GM19035 (cell line): Measurements from ENCODE around the gene FAM149A.
A peak's percentile ranks its signal among the peaks of the same experiment; 100 is the strongest.

ENCODE experiments used
- ATAC-seq: cut with Tn5 transposase; IDR thresholded peaks from one replicate; pipeline ENCODE4 v1.9.1; 2021; ENCODE audit not compliant: unreplicated experiment

FAM149A gene

GRCh38 chr4:186151499-186151898 lies 47.0 kb downstream of the FAM149A start:
- peak; percentile 40 for ATAC-seq

- ATAC-seq = no peak
These were observed 53.7 kb downstream of the FAM149A start for GRCh38 chr4:186158021-186158813.

- ATAC-seq = no peak
These were observed 54.5 kb downstream of the FAM149A start for GRCh38 chr4:186158966-186159365.

GRCh38 chr4:186159613-186160012 lies 55.1 kb downstream of the FAM149A start:
- no peak for ATAC-seq

- peak; percentile 98 for ATAC-seq
These were observed 56.6 kb downstream of the FAM149A start for GRCh38 chr4:186161138-186161537.

GRCh38 chr4:186166852-186167512 lies 62.5 kb downstream of the FAM149A start:
- ATAC-seq = no peak

- no peak for ATAC-seq
These were observed 63.1 kb downstream of the FAM149A start for GRCh38 chr4:186167605-186168004.

GRCh38 chr4:186168750-186169149 lies 64.2 kb downstream of the FAM149A start:
- no peak for ATAC-seq

- no peak for ATAC-seq
These were observed 64.9 kb downstream of the FAM149A start for GRCh38 chr4:186169333-186169944.

- ATAC-seq = no peak
These were observed 65.7 kb downstream of the FAM149A start for GRCh38 chr4:186169945-186170802.

- no peak for ATAC-seq
These were observed 66.5 kb downstream of the FAM149A start for GRCh38 chr4:186170966-186171365.

GRCh38 chr4:186172546-186172945 lies 68.0 kb downstream of the FAM149A start:
- no peak for ATAC-seq

GRCh38 chr4:186188107-186188506 lies 83.6 kb downstream of the FAM149A start:
- no peak for ATAC-seq

GRCh38 chr4:186189656-186190055 lies 85.2 kb downstream of the FAM149A start:
- ATAC-seq = no peak

- ATAC-seq = peak; percentile 31
These were observed 86.2 kb downstream of the FAM149A start for GRCh38 chr4:186190581-186191199.

- peak; percentile 84 for ATAC-seq
These were observed 86.9 kb downstream of the FAM149A start, which contains the start of gene CYP4V2 for GRCh38 chr4:186191200-186192065. Gene CYP4V2 (plus strand): TSS chr4:186191567. CDS start chr4:186191824, 257 bp downstream.

GRCh38 chr4:186192066-186192612 lies 87.6 kb downstream of the FAM149A start:
- no peak for ATAC-seq

GRCh38 chr4:186193851-186194250 lies 89.3 kb downstream of the FAM149A start:
- ATAC-seq = no peak

GRCh38 chr4:186196063-186196462 lies 91.6 kb downstream of the FAM149A start:
- ATAC-seq = no peak
